GM12892 (cell line): ENCODE data around the gene CNTN4.

Experiments used
- DNase-seq: peaks from one replicate; pipeline ENCODE4 v3.0.0; 2011; ENCODE audit not compliant: insufficient read length
- FAIRE-seq: peaks from 2 replicates; lab custom pipeline; 2011; peaks lifted over from hg19 to GRCh38; lab: Jason Lieb, UNC
- POLR2A ChIP-seq: IDR thresholded peaks from 2 replicates; pipeline ENCODE4 v1.6.1; 2011; ENCODE audit warnings: low read depth, low read length, control low read depth
- POLR2AphosphoS5 ChIP-seq: IDR thresholded peaks from 2 replicates; pipeline ENCODE4 v1.6.1; 2011; ENCODE audit warnings: low read depth, low read length, control low read depth
- TAF1 ChIP-seq: IDR thresholded peaks from 2 replicates; pipeline ENCODE4 v1.6.1; 2011; ENCODE audit warnings: low read depth, mild to moderate bottlenecking, control low read depth, low read length, borderline replicate concordance

Gene CNTN4

GRCh38 chr3:2218816-2219215, 120.2 kb downstream of the CNTN4 start:
- FAIRE-seq: no peak
- TF ChIP-seq POLR2A (no peak), POLR2AphosphoS5 (no peak), TAF1 (no peak)
- no peak for DNase-seq

- no peak for TF ChIP-seq TAF1
- no peak for TF ChIP-seq POLR2A
- no peak for TF ChIP-seq POLR2AphosphoS5
- no peak for DNase-seq
- FAIRE-seq: no peak
Observed at GRCh38 chr3:2236203-2236602, 137.5 kb downstream of the CNTN4 start.

- no peak for DNase-seq
- no peak for FAIRE-seq
- TF ChIP-seq POLR2A (no peak), POLR2AphosphoS5 (no peak)
Observed at GRCh38 chr3:2244137-2244536, 145.5 kb downstream of the CNTN4 start.

GRCh38 chr3:2246873-2247648, 148.4 kb downstream of the CNTN4 start:
- FAIRE-seq (no peak), DNase-seq (no peak)
- no peak for TF ChIP-seq POLR2A
- no peak for TF ChIP-seq POLR2AphosphoS5
- TF ChIP-seq TAF1: no peak

GRCh38 chr3:2247831-2248230, 149.2 kb downstream of the CNTN4 start:
- FAIRE-seq: no peak

GRCh38 chr3:2250783-2251182, 152.1 kb downstream of the CNTN4 start:
- TF ChIP-seq POLR2A (no peak), POLR2AphosphoS5 (no peak)
- FAIRE-seq (no peak), DNase-seq (no peak)

More at GRCh38 chr3:2247831-2248230, 149.2 kb downstream of the CNTN4 start:
- TF ChIP-seq POLR2AphosphoS5 (no peak), TAF1 (no peak), POLR2A (no peak)
- DNase-seq: no peak

GRCh38 chr3:2261747-2262146, 163.1 kb downstream of the CNTN4 start:
- FAIRE-seq (no peak), DNase-seq (no peak)
- TF ChIP-seq TAF1: no peak
- no peak for TF ChIP-seq POLR2AphosphoS5
- TF ChIP-seq POLR2A: no peak

- TF ChIP-seq POLR2AphosphoS5: no peak
- no peak for TF ChIP-seq TAF1
- no peak for TF ChIP-seq POLR2A
- FAIRE-seq: no peak
- no peak for DNase-seq
Observed at GRCh38 chr3:2262204-2262603, 163.5 kb downstream of the CNTN4 start.

GRCh38 chr3:2266606-2267005, 167.9 kb downstream of the CNTN4 start:
- DNase-seq (no peak), FAIRE-seq (no peak)
- TF ChIP-seq TAF1 (no peak), POLR2A (no peak), POLR2AphosphoS5 (no peak)

- TF ChIP-seq POLR2A: no peak
- no peak for TF ChIP-seq TAF1
- TF ChIP-seq POLR2AphosphoS5: no peak
- FAIRE-seq (peak; percentile 50), DNase-seq (no peak)
Observed at GRCh38 chr3:2268779-2269178, 170.1 kb downstream of the CNTN4 start.

- no peak for TF ChIP-seq POLR2AphosphoS5
- TF ChIP-seq TAF1: no peak
- TF ChIP-seq POLR2A: no peak
- FAIRE-seq (no peak), DNase-seq (no peak)
Observed at GRCh38 chr3:2274526-2274925, 175.9 kb downstream of the CNTN4 start.

- DNase-seq: no peak
- FAIRE-seq: no peak
- TF ChIP-seq POLR2AphosphoS5: no peak
Observed at GRCh38 chr3:2283818-2284217, 185.2 kb downstream of the CNTN4 start.

GRCh38 chr3:2300938-2301337, 202.3 kb downstream of the CNTN4 start:
- FAIRE-seq (no peak), DNase-seq (no peak)
- TF ChIP-seq TAF1: no peak
- no peak for TF ChIP-seq POLR2AphosphoS5
- TF ChIP-seq POLR2A: no peak
